Sigmoid colon (tissue), 7 donors: ENCODE measurements around the gene EFHD2. TPM values are rescaled to one million over a fixed set of nuclear protein-coding genes. Genes with fewer than 3 reads are reported as not detected.

Experiments used
- DNase-seq: peaks from one replicate; pipeline ENCODE4 v3.0.0-alpha.2; 2019
- H3K27ac ChIP-seq, 4 donors: fragments of 200-600 bp; sonication (generic); one replicate each; pipeline ENCODE4 v1.5.1; 2016 to 2019; ENCODE audit warnings: mild to moderate bottlenecking in 1 of 4
- H3K27me3 ChIP-seq, 3 donors: fragments of 200-600 bp; sonication (generic); one replicate each; pipeline ENCODE4 v1.5.1; 2019; ENCODE audit warnings: mild to moderate bottlenecking in 1 of 3
- H3K36me3 ChIP-seq, 4 donors: fragments of 200-600 bp; sonication (generic); one replicate each; pipeline ENCODE4 v1.5.1; 2016 to 2019
- H3K4me1 ChIP-seq, 4 donors: fragments of 200-600 bp; sonication (generic); one replicate each; pipeline ENCODE4 v1.5.1; 2017 to 2019
- H3K4me3 ChIP-seq, 4 donors: fragments of 200-600 bp; sonication (generic); one replicate each; pipeline ENCODE4 v1.5.1; 2017 to 2019; ENCODE audit warnings: mild to moderate bottlenecking in 2 of 4, moderate library complexity in 1 of 4
- H3K9me3 ChIP-seq, 4 donors: fragments of 200-600 bp in 3 of 4; sonication (generic) in 3 of 4; one replicate each; pipeline versions ENCODE4 v1.5.1 to v1.6.1; 2013 to 2019
- CTCF ChIP-seq, 4 experiments: fragments of 450-650 bp in 3 of 4; fragments of 200-600 bp in 1 of 4; IDR thresholded peaks; one replicate each; pipeline ENCODE4 v1.5.1; 2016 to 2019; ENCODE audit warnings: antibody characterized with exemption in 4 of 4, mild to moderate bottlenecking in 3 of 4, moderate library complexity in 2 of 4
- EP300 ChIP-seq, 4 donors: sonication (generic); formaldehyde crosslinking; IDR thresholded peaks; one replicate each; pipeline ENCODE4 v1.6.1; 2017; ENCODE audit warnings: antibody characterized with exemption in 4 of 4
- POLR2A ChIP-seq, 2 donors: fragments of 450-650 bp; IDR thresholded peaks; one replicate each; pipeline ENCODE4 v1.6.1; 2016; ENCODE audit warnings: antibody characterized with exemption in 2 of 2, mild to moderate bottlenecking in 2 of 2, moderate library complexity in 2 of 2
- POLR2AphosphoS5 ChIP-seq, 4 donors: sonication (generic); formaldehyde crosslinking; IDR thresholded peaks; one replicate each; pipeline ENCODE4 v1.6.1; 2017; ENCODE audit warnings: antibody characterized with exemption in 4 of 4
- WGBS, 2 donors: extraction: QIAGEN DNeasy Blood & Tissue Kit; methylation state at CpG; one replicate each; pipeline ENCODE4 v1.1.7; 2013; 5-methylcytosine and 5-hydroxymethylcytosine counted together
- intact Hi-C: fragments of 100-400 bp; cut with DNase I; formaldehyde crosslinking; loops from one replicate; pipeline ENCODE4 v1.15.1; 2023
- polyA plus RNA-seq, 3 donors: library from polyadenylated mRNA; stranded (reverse); fragments of 200-250 nt; gene quantifications; one replicate each; pipeline ENCODE4 v1.2.3, GENCODE V29; 2013
- total RNA-seq, 4 donors: library from RNA; depleted of rRNA; stranded (reverse); fragments of >200 nt; gene quantifications; one replicate each; pipeline ENCODE4 v1.1.0, GENCODE V29; 2016
- donor health status: healthy with polysubstance abuse.
- donor health status: Bipolar disorder and iron deficiency.
- donor health status: healthy.

The EFHD2 gene
- total and polyA plus RNA-seq, 7 donors: 32.7 to 181 (median 47.4) TPM

GRCh38 chr1:15428815-15429435 lies 19.2 kb downstream of the EFHD2 start:
- H3K27ac ChIP-seq: peak overlapping the region in 2 of 4 donors; percentile 3 to 77
- intact Hi-C loops: loop anchor here (5.0 to 10.0 kb wide), 2 partner anchors 87 to 274 kb away; partner anchors contain the start of gene TMEM51

GRCh38 chr1:15429701-15430149 lies 20.0 kb downstream of the EFHD2 start:
- no peak overlapping the region for H3K4me3 ChIP-seq
- H3K4me1 ChIP-seq: peaks cover 0 to 53% (median 30%) of the 10 kb centered on the region in 4 donors
- H3K9me3 ChIP-seq: no peaks in the 10 kb centered on the region
- 83 to 89% methylated on average over 19 of the region's 19 CpGs for WGBS, 2 donors
- no peaks in the 10 kb centered on the region for H3K27me3 ChIP-seq
- DNase-seq: no peak
- H3K27ac ChIP-seq: no peak overlapping the region
- TF ChIP-seq CTCF (IDR thresholded peaks at IDR 0.05) (no peak), EP300 (IDR thresholded peaks at IDR 0.05) (no peak), POLR2A (IDR thresholded peaks at IDR 0.05) (no peak), POLR2AphosphoS5 (IDR thresholded peaks at IDR 0.05) (no peak)
- intact Hi-C loops: loop anchor here (5.0 to 10.0 kb wide), 3 partner anchors 87 to 305 kb away; partner anchors contain the start of gene TMEM51
- H3K36me3 ChIP-seq: peaks cover 0 to 12% (median 2%) of the 10 kb centered on the region in 4 donors

More at GRCh38 chr1:15428815-15429435, 19.2 kb downstream of the EFHD2 start:
- peaks cover 0 to 53% (median 30%) of the 10 kb centered on the region in 4 donors for H3K4me1 ChIP-seq
- 83 to 90% methylated on average over 18 of the region's 18 CpGs for WGBS, 2 donors
- H3K9me3 ChIP-seq: no peaks in the 10 kb centered on the region
- no peak for DNase-seq
- H3K36me3 ChIP-seq: peaks cover 0 to 12% (median 2%) of the 10 kb centered on the region in 4 donors
- no peaks in the 10 kb centered on the region for H3K27me3 ChIP-seq
- H3K4me3 ChIP-seq: no peak overlapping the region
- TF ChIP-seq POLR2A (IDR thresholded peaks at IDR 0.05) (no peak), EP300 (IDR thresholded peaks at IDR 0.05) (no peak), CTCF (IDR thresholded peaks at IDR 0.05) (no peak), POLR2AphosphoS5 (IDR thresholded peaks at IDR 0.05) (no peak)

- Histone ChIP-seq H3K27ac (no peak overlapping the region), H3K4me1 (peaks cover 0 to 46% (median 29%) of the 10 kb centered on the region in 4 donors), H3K9me3 (no peaks in the 10 kb centered on the region), H3K36me3 (peaks cover 0 to 12% (median under 1%) of the 10 kb centered on the region in 4 donors), H3K27me3 (no peaks in the 10 kb centered on the region), H3K4me3 (no peak overlapping the region)
- no peak for DNase-seq
- no peak for TF ChIP-seq POLR2A (IDR thresholded peaks at IDR 0.05)
- TF ChIP-seq CTCF (IDR thresholded peaks at IDR 0.05): peak; percentile 91 to 98 (median 97)
- intact Hi-C loops: loop anchor here (1.0 to 10.0 kb wide), 2 partner anchors 108 to 306 kb away; no protein-coding TSS in a partner anchor
- 51 to 58% methylated on average over 19 of the region's 19 CpGs for WGBS, 2 donors
These were observed 21.3 kb downstream of the EFHD2 start for GRCh38 chr1:15430787-15431570.

- intact Hi-C loops: loop anchor here (1.0 to 10.0 kb wide), 2 partner anchors 108 to 307 kb away; no protein-coding TSS in a partner anchor
- DNase-seq: no peak
- 61 to 82% methylated on average over 4 of the region's 4 CpGs for WGBS, 2 donors
These were observed 21.9 kb downstream of the EFHD2 start for GRCh38 chr1:15431571-15431948.

More at GRCh38 chr1:15431571-15431948, 21.9 kb downstream of the EFHD2 start:
- no peak overlapping the region for H3K4me3 ChIP-seq
- no peaks in the 10 kb centered on the region for H3K9me3 ChIP-seq
- TF ChIP-seq CTCF (IDR thresholded peaks at IDR 0.05) (no peak), EP300 (IDR thresholded peaks at IDR 0.05) (no peak), POLR2AphosphoS5 (IDR thresholded peaks at IDR 0.05) (no peak), POLR2A (IDR thresholded peaks at IDR 0.05) (no peak)
- H3K4me1 ChIP-seq: peaks cover 0 to 40% (median 24%) of the 10 kb centered on the region in 4 donors
- H3K27me3 ChIP-seq: no peaks in the 10 kb centered on the region
- H3K36me3 ChIP-seq: peaks cover 0 to 12% (median 0%) of the 10 kb centered on the region in 4 donors
- no peak overlapping the region for H3K27ac ChIP-seq
